HG03095 (cell line): Measurements from ENCODE around the gene JAZF1.

ENCODE experiments used
- ATAC-seq: cut with Tn5 transposase; IDR thresholded peaks from one replicate; pipeline ENCODE4 v1.9.1; 2021; ENCODE audit warnings: moderate library complexity; ENCODE audit not compliant: unreplicated experiment

JAZF1 gene

GRCh38 chr7:28078036-28078901, 102.3 kb downstream of the JAZF1 start:
- no peak for ATAC-seq

- ATAC-seq, result no peak
Observed at GRCh38 chr7:28077616-28078015, 103.0 kb downstream of the JAZF1 start.

DNA sequence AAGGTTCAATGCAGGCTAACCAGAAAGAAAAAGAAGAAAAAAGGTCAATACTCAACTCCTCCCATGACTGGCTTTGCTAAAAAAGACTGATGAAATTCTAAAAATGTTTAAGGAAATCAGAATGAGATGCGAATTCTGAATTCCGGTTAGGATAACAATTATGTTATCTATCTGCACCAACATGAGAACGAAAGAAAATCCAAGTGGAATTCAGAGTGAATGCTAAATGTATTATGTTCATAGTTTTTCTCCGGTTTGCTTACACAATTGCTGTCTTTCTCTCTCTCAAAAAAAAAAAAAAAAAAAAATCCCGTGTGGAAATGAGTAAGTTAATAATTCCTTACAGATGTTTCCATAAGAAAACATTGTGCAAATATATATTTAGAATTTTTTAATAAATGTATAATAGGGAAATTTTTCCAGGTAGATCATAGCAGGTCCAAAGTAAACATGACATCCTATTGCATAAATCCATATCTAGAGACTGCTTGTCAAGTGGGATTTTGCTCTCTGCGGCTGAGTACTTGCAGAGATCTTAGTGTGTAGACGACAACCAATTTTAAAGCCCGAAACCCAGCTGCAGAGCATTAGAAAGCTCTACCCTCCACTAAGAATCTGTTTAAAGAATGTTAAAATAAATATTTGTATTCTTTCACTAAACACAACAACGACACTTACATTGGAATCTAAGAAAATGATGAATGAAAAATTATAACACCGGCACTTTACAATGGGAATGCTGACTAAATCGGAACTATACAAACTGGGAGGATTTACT, 104.0 kb downstream of the JAZF1 start:
- ATAC-seq, result no peak

DNA sequence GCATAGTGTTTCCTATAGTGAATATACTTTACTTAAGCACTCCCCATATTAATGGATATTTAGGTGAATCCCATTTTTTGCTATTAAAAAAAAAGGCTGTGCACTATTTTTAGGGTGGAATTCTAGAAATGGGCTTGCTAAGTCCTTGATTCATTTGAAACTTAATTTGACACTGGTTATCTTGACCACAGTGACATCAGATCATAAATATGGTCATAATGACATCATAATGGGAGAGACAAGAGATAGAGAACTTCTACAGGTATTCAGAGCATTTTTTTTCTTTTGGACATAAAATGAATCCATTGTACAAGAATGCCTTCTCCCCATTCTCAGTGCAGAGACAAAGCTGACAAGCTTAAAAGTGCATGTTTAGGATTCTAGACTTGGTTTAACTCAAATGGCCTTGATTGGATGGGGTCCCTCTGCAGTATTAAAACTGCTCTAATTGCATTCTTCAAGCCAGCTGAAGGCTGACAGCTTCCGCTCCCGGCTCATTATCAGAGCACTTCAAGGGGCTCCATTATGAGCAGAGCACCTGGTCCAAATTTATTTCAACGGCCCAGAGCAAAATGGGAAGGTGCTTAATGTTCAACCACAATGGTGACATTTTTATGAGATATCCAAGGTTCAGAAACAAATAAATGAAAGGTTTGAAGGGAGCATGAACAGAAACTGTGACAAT, 104.8 kb downstream of the JAZF1 start:
- no peak for ATAC-seq

DNA sequence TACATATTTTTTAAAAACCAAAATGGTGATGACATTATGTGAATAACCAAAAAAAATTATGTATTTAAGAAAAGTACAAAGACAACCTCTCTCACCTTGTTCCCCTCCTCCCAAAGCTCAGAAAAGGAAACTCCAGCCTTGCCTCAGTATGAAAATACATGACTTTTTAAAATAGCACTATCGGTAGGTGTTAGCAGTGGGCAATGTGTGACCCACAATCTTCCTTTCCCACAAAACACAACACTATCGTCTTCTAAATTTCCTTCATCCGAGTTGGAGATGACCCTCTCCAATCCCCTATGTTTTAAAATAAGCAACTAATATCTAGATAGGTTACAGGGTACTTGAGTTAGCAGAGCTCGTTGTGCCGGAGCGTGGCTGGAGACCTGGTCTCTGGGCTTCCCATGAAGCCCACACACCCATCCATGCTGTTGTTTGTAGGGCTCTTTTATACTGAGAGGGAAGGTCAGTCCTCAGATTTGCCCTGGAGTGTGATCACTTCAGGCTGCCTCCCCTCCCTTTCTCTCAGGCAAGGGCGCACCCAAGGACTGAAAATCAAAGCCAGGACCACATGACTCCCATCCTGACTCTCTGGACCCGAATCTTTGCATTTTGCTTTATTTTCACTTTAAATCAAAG, 107.6 kb downstream of the JAZF1 start:
- no peak for ATAC-seq

GRCh38 chr7:28071570-28071969, 109.0 kb downstream of the JAZF1 start:
- ATAC-seq, result no peak

- no peak for ATAC-seq
Observed at GRCh38 chr7:28070297-28071055, 110.1 kb downstream of the JAZF1 start.

DNA sequence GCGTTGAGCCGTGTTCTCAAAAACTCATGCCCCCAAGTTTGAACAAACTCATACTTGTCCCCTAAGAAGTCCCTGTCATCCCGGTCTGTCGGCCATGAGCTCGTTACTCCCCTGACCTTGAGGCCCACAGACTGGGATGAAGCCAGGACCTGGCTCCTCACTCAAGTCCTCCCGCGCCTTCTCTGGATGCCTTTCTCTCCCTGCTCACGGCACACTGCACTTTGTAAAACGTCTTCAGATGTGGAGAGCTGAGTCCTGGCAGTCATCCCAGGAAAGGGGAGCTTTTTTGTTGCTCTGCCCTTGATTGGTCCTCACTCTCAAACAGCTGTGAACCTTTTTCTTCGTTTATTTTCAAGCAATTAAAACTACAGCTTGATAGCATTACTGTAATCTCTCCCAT, 110.8 kb downstream of the JAZF1 start:
- no peak for ATAC-seq

GRCh38 chr7:28069388-28069787, 111.2 kb downstream of the JAZF1 start:
- no peak for ATAC-seq

- no peak for ATAC-seq
Observed at GRCh38 chr7:28068811-28069216, 111.8 kb downstream of the JAZF1 start.

- no peak for ATAC-seq
Observed at GRCh38 chr7:28067171-28067570, 113.4 kb downstream of the JAZF1 start.

DNA sequence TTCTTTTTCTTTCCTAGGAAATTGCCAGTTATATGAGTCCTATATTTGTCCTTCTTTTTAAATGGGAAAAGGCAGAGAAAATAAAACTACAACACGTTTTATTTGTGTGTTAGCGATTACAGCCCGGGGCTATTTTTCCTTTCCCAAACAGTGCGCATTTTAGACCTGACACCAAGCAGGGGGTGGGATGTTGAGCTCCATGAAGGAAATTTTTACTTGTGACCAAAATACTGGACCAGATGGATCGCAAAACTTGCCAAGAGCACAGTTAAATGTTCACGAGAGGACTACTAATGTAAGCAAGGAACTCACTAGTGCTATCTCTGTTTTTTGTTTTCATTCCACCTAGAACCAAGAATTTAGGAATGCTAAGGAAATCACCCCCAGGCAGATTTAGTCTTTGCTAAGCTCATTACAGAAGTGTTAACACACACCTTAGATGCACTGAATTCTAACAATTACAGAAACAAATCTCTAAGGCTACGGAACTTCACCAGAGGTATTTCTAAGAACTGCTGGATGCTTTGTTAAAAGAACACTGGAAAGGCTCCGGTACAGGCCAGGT, 114.8 kb downstream of the JAZF1 start:
- ATAC-seq, result no peak

- ATAC-seq, result no peak
Observed at GRCh38 chr7:28065308-28065707, 115.3 kb downstream of the JAZF1 start.

DNA sequence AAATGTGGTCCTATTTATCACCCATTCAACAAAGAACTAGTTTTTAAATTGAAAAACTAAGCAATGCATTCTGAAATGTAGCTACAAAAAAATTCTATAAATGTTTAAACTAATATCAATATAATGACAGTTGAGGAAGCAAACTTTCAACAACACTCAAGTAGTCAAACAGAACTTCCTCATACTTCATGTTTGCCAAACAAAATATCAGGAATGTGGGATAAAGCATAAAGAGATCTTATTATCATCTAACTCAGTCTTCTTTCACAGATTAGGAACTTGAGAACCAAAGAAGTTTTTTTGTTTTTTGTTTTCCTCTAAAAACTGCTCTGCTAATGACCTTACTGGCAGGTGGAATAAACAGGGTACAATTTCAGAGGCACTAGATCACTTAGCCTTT, 116.2 kb downstream of the JAZF1 start:
- ATAC-seq, result no peak

DNA sequence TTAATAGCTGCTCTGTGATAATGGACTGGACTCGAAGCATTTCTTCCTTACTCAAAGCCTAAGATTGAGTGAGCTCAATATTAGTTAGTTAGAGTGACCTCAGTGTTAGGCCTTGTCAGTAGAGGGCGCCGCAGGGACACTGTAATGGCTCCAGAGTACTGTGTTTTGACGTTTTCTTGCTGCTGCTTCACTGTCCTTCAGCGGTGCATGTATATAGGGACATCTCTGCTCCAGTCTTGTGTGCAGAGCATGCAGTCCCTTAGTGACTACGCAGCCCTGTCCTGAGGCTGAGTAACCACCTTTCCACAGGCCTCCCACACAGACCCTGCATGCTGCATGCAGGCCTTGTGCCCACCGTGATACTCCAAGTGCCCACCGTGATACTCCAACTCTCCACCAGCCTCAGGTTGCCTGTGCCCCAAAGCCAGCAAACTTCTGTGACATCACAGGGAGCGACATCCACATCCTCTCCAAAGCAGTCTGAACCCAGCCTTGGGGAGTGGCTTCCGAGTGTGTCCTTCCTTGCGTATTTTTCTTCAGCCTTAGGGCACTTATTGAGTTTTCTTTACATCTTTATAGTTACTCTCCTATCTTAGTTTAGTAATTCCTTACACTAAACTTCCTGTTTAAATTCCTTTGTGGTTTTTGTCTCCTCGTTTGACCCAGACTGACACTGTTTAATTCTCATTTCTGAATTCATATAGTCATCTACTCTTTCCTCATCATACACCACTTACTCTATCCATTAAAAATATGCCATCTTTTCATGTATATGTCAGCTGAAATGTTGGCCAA, 118.2 kb downstream of the JAZF1 start:
- peak; percentile 76 for ATAC-seq

DNA sequence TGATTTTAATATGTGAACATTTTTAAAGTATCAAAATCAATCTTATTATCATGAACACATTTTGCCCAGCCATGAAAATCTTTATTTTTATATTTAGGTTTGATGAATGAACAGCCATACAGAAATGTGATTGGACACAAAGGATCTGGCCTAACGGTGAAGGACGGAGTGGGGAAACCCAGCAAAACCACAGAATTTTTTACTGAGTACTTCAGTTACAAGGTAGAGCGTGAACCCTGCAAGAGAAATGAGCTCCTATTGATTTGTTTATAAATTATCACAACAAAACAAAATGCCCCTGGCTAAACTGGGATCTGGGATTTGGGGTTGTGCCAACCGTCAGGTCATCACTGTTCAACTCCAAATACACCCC, 118.8 kb downstream of the JAZF1 start:
- ATAC-seq, result no peak

GRCh38 chr7:28060371-28060950, 120.1 kb downstream of the JAZF1 start:
- no peak for ATAC-seq

DNA sequence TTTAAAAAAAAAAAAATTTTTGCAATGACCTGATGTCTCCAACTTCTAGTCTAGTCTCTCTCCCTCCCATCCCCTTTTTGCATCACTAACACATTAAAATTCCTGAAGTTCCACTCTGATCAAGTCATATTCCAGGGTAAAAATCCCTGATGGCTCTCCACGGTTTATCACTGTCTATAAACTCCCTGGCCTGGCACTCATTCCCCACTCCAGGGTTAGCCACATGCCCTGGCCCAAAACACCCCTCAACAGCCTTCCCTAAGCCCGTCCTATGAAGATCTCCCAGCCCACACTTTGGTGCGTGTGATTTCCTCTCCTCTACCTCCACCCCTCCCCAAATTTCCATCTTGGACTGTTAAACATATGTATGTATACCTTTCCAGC, 125.4 kb downstream of the JAZF1 start:
- ATAC-seq, result no peak

- no peak for ATAC-seq
Observed at GRCh38 chr7:28054531-28055160, 125.9 kb downstream of the JAZF1 start.
